Erythroblast (primary cell): Measurements from ENCODE around the gene TAF5L.

Experiments
- GATA1 ChIP-seq: IDR thresholded peaks from 2 replicates; pipeline ENCODE4 v1.6.1; 2011; ENCODE audit warnings: low read depth, mild to moderate bottlenecking, control low read depth, low read length, moderate library complexity
- POLR2A ChIP-seq: IDR thresholded peaks from 2 replicates; pipeline ENCODE4 v1.6.1; 2011; ENCODE audit warnings: mild to moderate bottlenecking, low read length

DNA sequence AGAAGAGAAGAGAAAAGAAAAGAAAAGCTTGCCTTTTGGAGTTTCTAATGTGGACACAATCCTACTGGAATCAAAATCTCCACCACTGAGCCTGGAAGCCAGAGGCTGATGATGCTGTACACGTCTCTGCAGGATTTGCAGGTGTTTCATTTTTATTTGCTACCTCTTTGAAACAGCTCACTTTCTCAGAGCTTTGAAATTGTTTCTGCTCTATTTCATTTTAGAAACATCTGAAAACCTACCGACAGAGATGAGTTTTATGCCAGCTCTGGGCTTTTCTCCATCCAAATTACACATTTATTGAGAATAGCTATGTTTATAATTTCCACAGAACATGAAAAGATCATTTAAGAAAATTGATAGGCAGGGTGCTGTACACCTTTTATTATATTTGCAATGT is 46.3 kb upstream of the TAF5L start:
- no peak for TF ChIP-seq POLR2A
- no peak for TF ChIP-seq GATA1
